GM19025 (cell line): ENCODE measurements around the gene HIP1R.

ENCODE experiments used
- ATAC-seq: cut with Tn5 transposase; IDR thresholded peaks from one replicate; pipeline ENCODE4 v1.9.1; 2021; ENCODE audit warnings: mild to moderate bottlenecking, low read depth, moderate library complexity; ENCODE audit not compliant: unreplicated experiment

Gene HIP1R

GRCh38 chr12:122859303-122860039, 24.2 kb downstream of the HIP1R start:
- no peak for ATAC-seq

- no peak for ATAC-seq
These were observed 25.0 kb downstream of the HIP1R start for GRCh38 chr12:122860040-122860853.

- no peak for ATAC-seq
These were observed 25.8 kb downstream of the HIP1R start for GRCh38 chr12:122860854-122861586.

- no peak for ATAC-seq
These were observed 26.3 kb downstream of the HIP1R start for GRCh38 chr12:122861587-122861970.

GRCh38 chr12:122862110-122862634, 26.9 kb downstream of the HIP1R start:
- ATAC-seq = no peak

- no peak for ATAC-seq
These were observed 27.8 kb downstream of the HIP1R start for GRCh38 chr12:122862872-122863701.

- ATAC-seq = no peak
These were observed 29.6 kb downstream of the HIP1R start for GRCh38 chr12:122864894-122865253.

- no peak for ATAC-seq
These were observed 30.3 kb downstream of the HIP1R start for GRCh38 chr12:122865268-122866231.

- ATAC-seq = no peak
These were observed 31.1 kb downstream of the HIP1R start for GRCh38 chr12:122866379-122866778.

- ATAC-seq = no peak
These were observed 31.8 kb downstream of the HIP1R start for GRCh38 chr12:122866950-122867607.

- no peak for ATAC-seq
These were observed 32.6 kb downstream of the HIP1R start for GRCh38 chr12:122867691-122868461.

- no peak for ATAC-seq
These were observed 33.4 kb downstream of the HIP1R start for GRCh38 chr12:122868471-122869177.

- ATAC-seq = no peak
These were observed 34.1 kb downstream of the HIP1R start for GRCh38 chr12:122869207-122869973.

- ATAC-seq = no peak
These were observed 35.0 kb downstream of the HIP1R start for GRCh38 chr12:122870163-122870842.

GRCh38 chr12:122870867-122871664, 35.8 kb downstream of the HIP1R start:
- ATAC-seq = no peak
